Suprapubic skin (tissue), 3 donors: ENCODE data around the gene ALAD.

ENCODE experiments used
- CTCF ChIP-seq, 2 donors: fragments of 200-600 bp in 1 of 2; fragments of 450-650 bp in 1 of 2; sonication (generic) in 1 of 2; IDR thresholded peaks; one replicate each; pipeline ENCODE4 v1.5.1; 2016 to 2019; ENCODE audit warnings: antibody characterized with exemption in 2 of 2, mild to moderate bottlenecking in 1 of 2, moderate library complexity in 1 of 2
- POLR2A ChIP-seq, 2 donors: fragments of 450-650 bp; IDR thresholded peaks; one replicate each; pipeline ENCODE4 v1.6.1; 2017; ENCODE audit warnings: antibody characterized with exemption in 2 of 2, mild to moderate bottlenecking in 2 of 2, moderate library complexity in 2 of 2

GRCh38 chr9:113421726-113422125, 20.6 kb upstream of the ALAD start:
- no peak for TF ChIP-seq CTCF (IDR thresholded peaks at IDR 0.05)
- TF ChIP-seq POLR2A (IDR thresholded peaks at IDR 0.05): no peak
